Measurements from ENCODE around the gene RPL22.

RPL22 gene

DNA sequence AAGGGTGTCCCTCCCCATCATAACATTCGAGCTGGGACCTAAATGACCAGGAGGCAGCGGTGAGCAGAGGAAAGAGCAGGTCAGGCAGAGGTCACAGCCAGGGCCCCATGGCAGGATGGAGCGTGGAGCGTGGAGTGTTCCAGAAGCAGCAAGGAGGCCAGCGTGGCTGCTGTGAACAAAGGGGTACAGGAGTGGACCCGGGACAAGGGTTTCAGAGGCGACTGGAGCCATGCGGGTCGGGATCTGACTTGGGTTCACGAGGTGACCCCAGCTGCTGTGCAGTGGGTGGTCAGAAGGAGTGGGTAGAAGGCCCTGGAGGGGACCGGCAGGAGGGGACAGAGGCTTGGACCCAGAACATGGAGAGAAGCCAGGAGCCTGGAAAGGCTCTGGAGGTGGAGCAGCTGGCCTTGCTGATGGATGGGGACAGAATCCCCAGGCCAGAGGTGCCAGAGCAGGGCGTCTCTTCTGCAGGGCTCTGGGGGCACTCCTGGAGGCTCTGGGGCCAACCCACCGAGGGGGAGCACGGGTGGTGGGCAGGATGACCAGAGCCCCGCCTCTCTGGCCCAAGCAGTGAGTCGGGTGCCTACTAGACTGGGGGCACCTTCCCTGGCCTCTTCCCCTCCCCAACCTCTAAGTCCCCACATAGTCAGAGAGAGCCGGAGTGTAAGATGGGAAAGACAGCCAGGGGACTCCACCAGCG is 21.6 kb downstream of the RPL22 start:
- no peak for TF ChIP-seq REST (IDR thresholded peaks at IDR 0.05; ENCODE audit: insufficient read depth in 1 of 2, low read depth in 2 of 2, low read length in 2 of 2)
- TF ChIP-seq POLR2AphosphoS5 (IDR thresholded peaks at IDR 0.05; ENCODE audit: low read depth, low read length) = no peak
- TF ChIP-seq FOXP2 (optimal IDR thresholded peaks at IDR 0.05; ENCODE audit: borderline replicate concordance, extremely low read depth, extremely low read length, insufficient read depth) = no peak
- TF ChIP-seq SIN3A (IDR thresholded peaks at IDR 0.05; ENCODE audit: borderline replicate concordance, insufficient read depth, low read length) = no peak
- no peak for TF ChIP-seq TAF1 (IDR thresholded peaks at IDR 0.05; ENCODE audit: borderline replicate concordance, insufficient read depth, low read length)

DNA sequence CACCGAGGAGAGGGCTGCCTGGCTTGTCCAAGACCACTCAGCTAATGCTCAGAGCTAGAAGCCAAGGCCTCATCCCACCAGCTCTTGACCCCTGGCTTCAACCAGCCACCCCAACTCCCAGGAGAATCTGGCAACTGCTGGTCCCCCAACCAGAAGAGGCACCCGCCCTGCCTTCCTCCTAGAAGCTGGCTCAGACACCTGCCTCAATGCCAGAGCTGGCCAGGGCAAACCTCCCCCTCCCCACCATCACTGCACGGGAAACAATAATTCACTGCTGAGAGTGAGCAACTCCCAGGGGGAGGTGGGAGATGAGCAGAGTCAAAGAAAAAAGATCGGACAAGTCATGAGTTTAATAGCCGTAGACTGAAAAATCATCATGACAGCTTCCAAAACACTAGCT is 22.6 kb downstream of the RPL22 start:
- TF ChIP-seq FOXP2 (optimal IDR thresholded peaks at IDR 0.05; ENCODE audit: borderline replicate concordance, extremely low read depth, extremely low read length, insufficient read depth) (no peak), SIN3A (IDR thresholded peaks at IDR 0.05; ENCODE audit: borderline replicate concordance, insufficient read depth, low read length) (no peak), POLR2AphosphoS5 (IDR thresholded peaks at IDR 0.05; ENCODE audit: low read depth, low read length) (no peak), REST (IDR thresholded peaks at IDR 0.05; ENCODE audit: insufficient read depth in 1 of 2, low read depth in 2 of 2, low read length in 2 of 2) (no peak), TAF1 (IDR thresholded peaks at IDR 0.05; ENCODE audit: borderline replicate concordance, insufficient read depth, low read length) (no peak)

DNA sequence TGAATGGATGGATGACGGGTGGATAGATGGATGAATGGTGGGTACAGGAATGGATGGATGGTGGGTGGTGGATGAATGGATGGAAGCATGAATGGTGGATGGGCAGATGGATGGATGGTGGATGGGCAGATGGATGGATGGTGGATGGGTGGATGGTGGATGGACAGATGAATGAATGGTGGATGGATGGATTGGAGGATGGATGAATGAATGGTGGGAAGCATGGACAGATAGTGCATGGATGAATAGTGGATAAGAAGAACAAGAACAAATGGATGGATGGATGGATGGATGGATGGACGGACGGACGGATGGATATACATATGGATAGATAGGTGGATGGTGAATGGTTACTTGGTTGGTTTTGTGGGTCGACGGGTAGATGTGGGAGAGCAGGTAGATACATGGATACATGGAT is 24.0 kb downstream of the RPL22 start:
- TF ChIP-seq TAF1 (IDR thresholded peaks at IDR 0.05; ENCODE audit: borderline replicate concordance, insufficient read depth, low read length) (no peak), POLR2AphosphoS5 (IDR thresholded peaks at IDR 0.05; ENCODE audit: low read depth, low read length) (no peak), FOXP2 (optimal IDR thresholded peaks at IDR 0.05; ENCODE audit: borderline replicate concordance, extremely low read depth, extremely low read length, insufficient read depth) (no peak), SIN3A (IDR thresholded peaks at IDR 0.05; ENCODE audit: borderline replicate concordance, insufficient read depth, low read length) (no peak), REST (IDR thresholded peaks at IDR 0.05; ENCODE audit: insufficient read depth in 1 of 2, low read depth in 2 of 2, low read length in 2 of 2) (no peak)

DNA sequence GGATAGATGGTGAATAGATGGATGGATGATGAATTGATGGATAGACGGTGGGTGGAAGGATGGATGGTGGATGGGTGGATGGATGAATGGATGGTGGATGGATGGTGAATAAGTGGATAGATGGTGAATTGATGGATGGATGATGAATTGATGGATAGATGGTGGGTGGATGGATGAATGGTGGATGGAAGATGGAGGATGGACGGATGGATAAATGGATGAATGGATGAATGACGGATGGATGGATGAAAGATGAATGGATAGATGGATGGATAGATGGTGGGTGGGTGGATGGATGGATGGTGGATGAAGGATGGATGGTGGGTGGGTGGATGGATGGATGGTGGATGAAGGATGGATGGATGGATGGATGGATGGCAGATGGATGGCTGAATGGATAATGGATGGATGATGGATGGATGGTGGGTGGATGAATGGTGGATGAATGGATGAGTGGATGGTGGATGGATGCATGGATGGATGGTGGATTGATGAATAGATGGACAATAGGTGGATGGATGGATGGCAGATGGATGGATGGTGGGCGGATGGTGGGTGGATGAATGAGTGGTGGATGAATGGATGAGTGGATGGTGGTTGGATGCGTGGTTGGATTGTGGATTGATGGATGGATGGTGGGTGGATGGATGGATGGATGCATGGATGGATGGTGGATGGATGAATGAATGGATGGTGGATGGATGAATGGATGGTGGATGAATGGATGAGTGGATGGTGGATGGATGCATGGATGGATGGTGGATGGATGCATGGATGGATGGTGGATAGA is 24.6 kb downstream of the RPL22 start:
- TF ChIP-seq SIN3A (IDR thresholded peaks at IDR 0.05; ENCODE audit: borderline replicate concordance, insufficient read depth, low read length) = no peak
- no peak for TF ChIP-seq FOXP2 (optimal IDR thresholded peaks at IDR 0.05; ENCODE audit: borderline replicate concordance, extremely low read depth, extremely low read length, insufficient read depth)
- TF ChIP-seq POLR2AphosphoS5 (IDR thresholded peaks at IDR 0.05; ENCODE audit: low read depth, low read length) = no peak
- no peak for TF ChIP-seq REST (IDR thresholded peaks at IDR 0.05; ENCODE audit: insufficient read depth in 1 of 2, low read depth in 2 of 2, low read length in 2 of 2)
- no peak for TF ChIP-seq TAF1 (IDR thresholded peaks at IDR 0.05; ENCODE audit: borderline replicate concordance, insufficient read depth, low read length)

Measured in PFSK-1 (cell line).